HG03060 (cell line): ENCODE results near the gene LRG1.
"Not testable (repeated sequence)": the region's sequence is repeated elsewhere in the genome, so short reads cannot be mapped to it uniquely, and the experiment has no call there.

Source experiments
- ATAC-seq: cut with Tn5 transposase; IDR thresholded peaks from one replicate; pipeline ENCODE4 v1.9.1; 2021; ENCODE audit warnings: low read depth, moderate number of reproducible peaks; ENCODE audit not compliant: unreplicated experiment

LRG1 gene

GRCh38 chr19:4576016-4576933 is 36.4 kb upstream of the LRG1 start:
- no peak for ATAC-seq

DNA sequence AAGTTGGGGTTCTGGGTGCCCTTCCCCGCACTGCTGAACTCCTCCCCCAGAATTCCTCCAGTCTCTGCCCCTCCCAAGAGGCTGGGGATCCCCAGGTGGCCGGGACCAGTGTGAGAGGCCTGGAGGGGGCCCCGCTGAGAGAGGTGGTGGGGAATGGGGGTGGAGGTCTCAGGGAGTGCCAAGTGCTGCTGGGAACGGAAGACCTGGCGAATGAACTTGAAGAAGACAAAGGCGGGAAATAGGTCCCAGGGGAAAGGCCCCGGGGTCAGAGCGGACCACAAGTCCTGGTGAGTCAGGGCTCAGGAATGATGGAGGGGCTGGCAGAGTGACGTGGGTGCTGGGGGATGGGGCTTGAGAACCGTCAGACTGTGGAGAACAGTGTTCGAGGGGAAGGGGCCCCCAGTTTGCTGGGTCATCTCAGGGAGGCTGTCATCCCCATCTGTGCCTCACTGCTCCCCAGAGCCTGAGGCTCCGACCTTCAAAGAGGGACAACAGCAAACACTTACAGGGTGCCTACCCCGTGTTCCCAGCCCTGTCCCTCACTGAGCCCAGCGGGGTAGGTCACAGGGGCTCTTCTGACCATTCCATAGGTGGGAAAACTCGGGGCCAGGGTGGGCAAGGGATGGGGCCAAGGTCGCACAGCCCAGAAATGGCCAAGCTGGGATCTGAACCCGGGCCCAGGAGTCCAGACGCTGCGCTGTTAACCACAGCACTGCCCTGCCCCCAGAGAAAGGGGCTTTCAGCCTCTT is 35.6 kb upstream of the LRG1 start:
- no peak for ATAC-seq

GRCh38 chr19:4573682-4574081 is 33.8 kb upstream of the LRG1 start:
- ATAC-seq = no peak

DNA sequence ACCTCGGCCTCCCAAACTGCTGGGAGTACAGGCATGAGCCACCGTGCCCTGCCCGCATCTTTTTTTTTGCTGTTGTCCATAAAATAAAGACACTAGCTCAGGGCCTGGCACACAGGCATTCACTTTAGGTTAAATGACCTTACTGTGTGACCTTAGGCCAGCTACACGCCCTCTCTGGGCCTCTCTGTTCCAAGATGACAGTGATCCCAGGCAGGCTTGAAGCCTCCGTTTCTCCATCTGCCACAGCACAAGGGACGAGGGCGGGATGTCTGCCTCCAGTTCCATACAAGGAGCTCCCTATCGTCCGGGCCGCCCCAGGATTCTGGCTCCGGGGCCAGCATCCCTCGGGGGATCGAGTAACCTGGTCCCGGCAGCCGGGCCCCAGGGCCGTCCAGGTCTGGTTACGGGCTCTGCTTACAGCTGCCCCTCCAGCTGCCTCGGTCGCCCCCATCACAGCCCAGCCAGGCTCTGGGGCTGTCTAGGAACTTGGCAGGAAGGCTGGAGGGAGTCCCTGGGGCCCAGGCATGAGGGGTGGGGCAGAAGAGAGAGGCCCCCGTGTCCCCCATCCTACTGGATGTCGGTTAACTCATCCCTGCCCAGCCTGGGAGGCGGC is 31.6 kb upstream of the LRG1 start:
- no peak for ATAC-seq

DNA sequence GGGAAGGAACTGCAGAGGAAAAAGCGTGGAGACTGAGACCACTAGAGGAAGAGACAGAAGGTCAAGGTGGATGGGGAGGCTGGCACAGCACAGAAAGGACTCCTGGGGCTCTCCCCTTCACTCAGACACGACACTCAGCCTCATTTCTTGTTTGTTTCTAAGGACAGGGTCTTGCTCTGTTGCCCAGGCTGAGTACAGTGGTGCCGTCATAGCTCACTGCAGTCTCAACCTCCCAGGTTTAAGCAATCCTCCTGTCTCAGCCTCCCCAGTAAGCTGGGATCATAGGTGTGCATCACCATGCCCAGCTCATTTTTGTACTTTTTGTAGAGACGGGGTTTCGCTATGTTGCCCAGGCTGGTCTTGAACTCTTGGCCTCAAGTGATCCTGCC is 31.1 kb upstream of the LRG1 start:
- ATAC-seq = no peak

DNA sequence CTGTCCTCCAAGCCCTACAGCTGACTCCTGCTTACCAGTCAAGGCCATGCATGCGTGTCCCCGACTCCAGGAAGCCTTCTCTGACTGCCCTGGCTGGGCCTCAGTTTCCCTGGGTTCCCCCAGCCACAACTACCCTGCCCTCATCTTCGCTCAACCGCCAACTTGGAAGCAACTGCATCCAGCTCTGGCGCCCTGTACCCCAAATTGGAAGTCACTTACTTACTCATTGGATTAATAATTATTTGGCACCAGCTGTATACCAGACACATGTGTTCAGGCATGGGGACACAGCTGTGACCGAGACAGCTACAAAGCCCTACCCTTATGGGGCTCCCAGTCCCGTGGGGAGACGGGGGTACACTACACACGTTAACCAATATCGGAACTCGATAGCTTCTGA is 30.6 kb upstream of the LRG1 start:
- ATAC-seq = no peak

- no peak for ATAC-seq
Measured at GRCh38 chr19:4568886-4569285, 29.1 kb upstream of the LRG1 start.

DNA sequence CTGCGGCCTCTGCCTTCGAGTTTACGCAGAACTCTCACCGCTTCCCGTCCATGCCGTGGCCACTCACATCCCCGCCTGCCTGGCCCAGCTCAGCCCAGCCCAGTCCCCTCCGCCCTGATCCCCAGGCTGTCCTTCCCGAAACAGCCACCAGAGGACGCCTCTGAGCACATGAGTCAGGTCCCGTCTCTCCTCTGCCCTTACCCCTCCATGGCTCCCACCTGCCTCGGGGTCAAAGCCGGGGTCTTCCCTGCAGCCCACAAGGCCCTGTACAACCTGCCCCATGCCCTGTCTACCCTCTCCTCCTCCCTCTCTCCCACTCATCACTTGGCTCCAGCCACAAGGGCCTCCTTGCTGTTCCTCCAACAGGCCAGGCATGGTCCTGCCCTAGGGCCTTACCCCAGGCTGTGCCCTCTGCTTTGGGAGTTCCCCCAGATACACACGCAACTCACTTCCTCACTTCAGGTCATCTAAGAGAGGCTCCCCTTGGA is 27.8 kb upstream of the LRG1 start:
- no peak for ATAC-seq

DNA sequence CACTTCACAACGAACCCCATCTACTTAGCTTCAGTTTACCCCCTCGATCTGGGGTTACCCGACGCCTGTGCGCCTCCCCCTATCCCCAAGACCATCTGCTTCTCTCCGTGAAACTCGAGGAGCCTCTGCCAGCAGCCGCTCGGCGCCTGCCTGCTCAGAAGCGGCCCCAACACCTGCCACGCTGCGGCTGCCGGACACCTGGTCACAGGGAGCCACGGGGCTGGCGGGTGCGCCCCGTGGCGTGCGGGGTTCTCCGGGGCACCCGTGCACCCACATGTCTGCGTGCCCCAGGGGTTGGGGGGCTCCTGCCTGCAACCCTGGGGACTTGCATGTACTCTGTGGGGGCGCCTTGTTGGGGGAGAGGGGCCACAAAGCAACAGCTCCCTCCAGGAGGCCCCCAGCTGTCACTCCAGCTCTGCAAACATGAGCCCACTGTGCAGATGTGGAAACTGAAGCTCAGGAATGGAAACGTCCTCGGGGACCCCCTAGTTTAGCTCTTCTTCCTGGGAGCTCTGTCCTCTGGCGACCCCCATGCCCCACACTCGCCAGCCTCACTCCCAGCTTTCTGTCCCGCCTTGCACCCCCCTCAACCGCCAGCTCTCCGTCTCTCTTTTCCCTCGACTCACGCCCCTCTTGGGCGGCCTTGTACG is 26.7 kb upstream of the LRG1 start:
- no peak for ATAC-seq

DNA sequence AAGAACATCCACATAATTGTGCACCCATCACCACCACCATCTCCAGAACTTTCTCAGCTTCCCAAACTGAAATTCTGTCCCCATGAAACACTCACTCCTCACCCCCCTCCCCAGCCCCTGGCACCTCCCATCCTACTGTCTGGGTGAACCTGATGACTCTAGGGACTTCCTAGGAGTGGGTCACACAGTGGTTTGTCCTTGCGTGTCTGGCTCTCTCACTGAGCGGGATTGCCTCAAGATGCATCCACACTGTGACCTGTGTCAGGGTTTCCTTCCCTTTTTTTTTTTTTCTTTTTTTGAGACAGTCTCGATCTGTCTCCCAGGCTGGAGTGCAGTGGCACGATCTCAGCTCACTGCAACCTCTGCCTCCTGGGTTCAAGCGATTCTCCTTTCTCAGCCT is 23.7 kb upstream of the LRG1 start:
- not testable (repeated sequence) for ATAC-seq

DNA sequence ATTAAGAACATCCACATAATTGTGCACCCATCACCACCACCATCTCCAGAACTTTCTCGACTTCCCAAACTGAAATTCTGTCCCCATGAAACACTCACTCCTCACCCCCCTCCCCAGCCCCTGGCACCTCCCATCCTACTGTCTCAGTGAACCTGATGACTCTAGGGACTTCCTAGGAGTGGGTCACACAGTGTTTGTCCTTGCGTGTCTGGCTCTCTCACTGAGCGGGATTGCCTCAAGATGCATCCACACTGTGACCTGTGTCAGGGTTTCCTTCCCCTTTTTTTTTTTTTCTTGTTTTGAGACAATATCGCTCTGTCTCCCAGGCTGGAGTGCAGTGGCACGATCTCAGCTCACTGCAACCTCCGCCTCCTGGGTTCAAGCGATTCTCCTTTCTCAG is 22.2 kb upstream of the LRG1 start:
- not testable (repeated sequence) for ATAC-seq

DNA sequence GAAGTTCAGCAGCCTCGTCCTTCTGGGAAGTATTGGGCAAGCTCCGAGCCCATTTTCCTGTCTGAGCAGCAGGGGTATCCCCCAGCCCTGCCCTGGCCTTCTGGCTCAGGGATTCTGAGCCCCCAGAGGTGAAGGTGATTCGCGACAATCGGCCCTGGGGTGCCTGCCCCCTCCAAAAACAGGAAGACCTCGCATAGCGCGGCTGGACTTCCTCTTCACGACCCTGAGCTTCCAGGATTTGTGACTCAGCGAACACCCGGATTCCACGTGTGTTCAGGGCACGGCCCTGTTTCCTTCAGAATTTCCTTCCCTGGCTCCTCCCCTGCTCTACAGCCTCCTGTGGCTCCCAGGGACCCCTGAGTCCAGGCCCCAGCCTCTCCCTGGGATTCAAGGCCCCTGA is 19.7 kb upstream of the LRG1 start, which contains the start of gene SEMA6B:
TSS of gene SEMA6B (minus strand) at position 116 of the 400 bp plus-strand sequence. CDS start 1,227 bp downstream, outside the sequence.
- no peak for ATAC-seq

DNA sequence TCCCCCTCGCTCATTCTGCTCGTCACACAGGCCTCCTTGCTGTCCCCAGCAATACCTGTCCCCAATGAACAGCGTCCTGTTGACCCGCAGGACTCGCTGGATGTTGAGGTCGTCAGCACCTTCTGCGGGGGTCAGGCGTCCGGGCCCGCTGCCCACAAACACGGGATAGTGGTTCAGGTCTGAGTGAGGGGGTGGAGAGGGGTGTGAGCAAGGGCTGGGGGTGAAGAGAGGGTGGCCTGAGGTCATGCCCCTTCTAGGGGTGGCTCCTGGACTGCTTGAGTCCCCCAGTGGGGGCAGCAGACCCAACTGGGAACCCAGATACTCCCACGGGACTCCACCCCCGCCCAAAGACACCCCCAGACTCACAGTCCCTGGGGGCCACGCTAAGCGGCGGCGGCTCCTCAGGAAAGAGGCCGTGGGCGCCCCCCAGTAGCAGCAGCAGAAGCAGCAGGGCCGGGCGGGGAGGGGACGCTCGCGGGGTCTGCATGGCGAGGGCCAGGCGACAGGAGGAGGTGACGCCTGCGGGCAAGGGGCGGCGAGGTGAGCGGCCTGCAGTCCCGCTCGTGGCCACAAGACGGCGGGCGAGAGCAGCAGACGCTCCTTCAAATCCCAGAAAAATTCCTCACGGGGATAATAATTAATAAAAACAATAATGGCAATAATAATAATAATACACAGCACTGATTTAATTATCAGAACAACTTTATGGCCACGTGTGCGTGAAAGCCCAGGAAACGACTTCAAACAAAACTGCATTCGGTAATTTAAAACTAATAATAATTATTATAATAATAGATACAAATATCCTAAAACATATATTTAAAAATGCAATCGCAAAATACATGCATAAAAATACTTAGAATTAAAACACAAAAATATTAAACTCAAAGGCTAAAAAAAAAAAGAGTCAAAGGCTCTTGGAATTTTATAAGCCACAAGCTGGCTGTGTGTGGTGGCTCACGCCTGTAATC is 18.4 kb upstream of the LRG1 start:
- no peak for ATAC-seq

GRCh38 chr19:4557144-4557970 is 17.5 kb upstream of the LRG1 start:
- no peak for ATAC-seq

GRCh38 chr19:4556597-4557127 is 16.8 kb upstream of the LRG1 start:
- ATAC-seq = no peak

DNA sequence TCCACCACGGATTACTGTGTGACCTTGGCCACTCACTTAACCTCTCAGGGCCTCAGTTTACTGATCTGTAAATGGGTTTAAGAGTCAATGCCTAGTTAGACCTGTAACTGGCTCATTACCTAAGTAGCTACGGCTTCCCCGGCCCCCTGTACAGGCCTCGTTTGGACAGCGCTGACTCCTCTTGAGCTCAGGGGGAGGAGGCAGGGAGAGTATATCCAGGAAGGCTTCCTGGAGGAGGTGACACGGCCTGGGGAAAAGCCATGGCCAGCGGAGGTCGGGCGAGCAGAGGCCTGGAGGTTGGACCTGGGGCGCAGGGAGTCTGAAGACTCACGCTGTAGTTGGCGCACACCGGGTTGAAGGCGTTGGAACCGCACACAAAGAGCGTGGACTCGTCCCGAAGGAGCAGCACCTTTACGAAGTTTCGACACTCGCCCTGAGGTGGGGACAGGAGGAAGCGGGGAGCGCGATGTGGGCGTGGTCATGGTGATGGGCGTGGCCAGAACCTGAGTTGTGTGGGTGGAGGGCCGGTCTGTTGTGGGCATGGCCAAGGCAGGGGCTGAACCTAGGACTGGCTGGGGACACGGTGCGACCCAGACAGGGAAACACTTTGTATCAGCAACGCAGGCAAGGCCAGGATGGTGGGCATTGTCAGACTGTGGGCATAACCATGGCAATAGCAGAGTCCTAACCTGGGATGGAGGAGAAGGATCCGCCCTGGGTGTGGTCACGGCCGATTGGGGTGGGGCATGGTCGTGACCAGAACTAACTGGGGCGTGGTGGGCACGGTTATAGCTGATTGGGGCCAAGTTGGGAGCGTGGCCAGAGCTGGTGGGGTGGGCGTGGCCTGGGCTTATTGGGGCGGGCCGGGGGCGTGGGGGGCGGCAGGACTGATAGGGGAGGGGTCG is 16.1 kb upstream of the LRG1 start:
- no peak for ATAC-seq

- ATAC-seq = no peak
Measured at GRCh38 chr19:4554717-4555116, 14.9 kb upstream of the LRG1 start.
